SK-N-DZ (cell line): Measurements from ENCODE around the gene MIA2. TPM values are rescaled to one million over a fixed set of nuclear protein-coding genes. Genes with fewer than 3 reads are reported as not detected.
"Not testable (repeated sequence)": the region's sequence is repeated elsewhere in the genome, so short reads cannot be mapped to it uniquely, and the experiment has no call there.

Experiments
- DNase-seq: peaks from one replicate; pipeline ENCODE4 v3.0.0-alpha.2; 2015; ENCODE audit warnings: low spot score
- polyA plus RNA-seq, 2 experiments: library from polyadenylated mRNA; depleted of rRNA; stranded (reverse); fragments of >200 nt; gene quantifications; 2 replicates each; pipeline ENCODE4 v1.2.3, GENCODE V29; 2014

Gene MIA2
- 10.0 and 10.3 TPM in 2 replicates for polyA plus RNA-seq (2014; cell fraction: cytosol; rRNA removed)
- 6.5 and 8.6 TPM in 2 replicates for polyA plus RNA-seq (2014; cell fraction: nucleus; rRNA removed)

DNA sequence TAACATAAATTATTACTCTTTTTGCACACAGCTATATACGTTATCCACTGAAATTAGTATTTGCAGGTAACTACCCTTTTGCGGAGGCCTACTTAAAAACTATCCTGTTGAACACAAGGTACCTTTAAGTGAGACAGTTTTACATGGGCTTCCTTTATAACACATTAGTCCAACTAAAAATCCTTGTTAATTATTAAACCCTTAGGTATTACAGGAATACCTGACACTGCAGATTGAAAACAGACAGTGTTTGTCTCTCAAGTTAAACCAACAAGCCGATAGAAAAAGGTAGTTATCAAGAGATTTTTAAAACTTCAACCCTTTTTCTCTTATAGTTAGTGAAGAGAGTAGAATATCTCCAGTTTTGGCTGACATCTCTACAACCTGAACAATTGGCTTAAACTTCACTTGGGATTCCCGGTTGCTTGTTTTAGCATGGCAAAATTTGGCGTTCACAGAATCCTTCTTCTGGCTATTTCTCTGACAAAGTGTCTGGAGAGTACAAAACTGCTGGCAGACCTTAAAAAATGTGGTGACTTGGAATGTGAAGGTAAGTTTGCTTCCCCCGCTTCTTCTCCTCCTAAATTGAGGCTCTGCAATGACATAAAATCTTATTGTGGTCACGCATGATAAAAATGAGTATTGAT is at the start of gene MIA2:
Gene MIA2, plus strand, starts transcription at position 236 of the 647 bp plus-strand sequence. Its CDS starts 200 bp downstream, at position 436.
- no peak for DNase-seq

GRCh38 chr14:39184628-39185255 is 49.0 kb upstream of the MIA2 start:
- DNase-seq, result no peak

DNA sequence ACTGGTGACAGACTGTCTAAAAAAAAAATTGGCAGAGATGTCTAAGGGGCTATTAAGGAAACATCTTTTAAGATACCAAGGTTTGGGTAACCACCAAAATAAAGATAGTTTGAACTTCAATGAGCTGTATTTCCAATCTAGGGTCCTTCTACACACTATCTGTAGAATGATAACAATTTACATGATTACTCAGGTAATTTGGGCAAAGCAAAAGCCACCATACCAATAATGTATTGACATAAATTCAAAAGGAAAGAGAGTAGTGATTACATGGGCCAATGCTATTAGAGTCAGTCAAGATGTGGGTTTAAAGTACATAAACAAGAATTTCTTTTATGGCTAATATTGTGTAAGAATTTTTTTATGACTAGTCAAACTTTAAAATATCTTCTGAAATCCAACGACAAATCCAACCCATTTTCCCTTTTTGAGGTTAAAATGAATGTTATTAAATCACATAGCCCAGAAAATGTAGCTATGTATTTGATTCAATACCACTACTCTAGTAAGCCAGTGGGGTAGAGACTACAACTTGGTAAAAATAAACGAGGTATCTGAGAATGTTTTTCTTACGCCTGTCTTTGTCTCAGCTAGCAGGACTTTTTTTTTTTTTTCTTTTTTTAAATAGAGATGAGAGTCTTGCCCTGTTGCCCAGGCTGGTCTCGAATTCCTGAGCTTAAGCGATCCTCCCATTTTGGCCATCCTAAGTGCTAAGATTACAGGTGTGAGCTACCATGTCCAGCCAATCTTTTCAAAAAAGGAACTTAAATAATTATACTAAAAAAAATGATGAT is 48.3 kb upstream of the MIA2 start:
- no peak for DNase-seq

DNA sequence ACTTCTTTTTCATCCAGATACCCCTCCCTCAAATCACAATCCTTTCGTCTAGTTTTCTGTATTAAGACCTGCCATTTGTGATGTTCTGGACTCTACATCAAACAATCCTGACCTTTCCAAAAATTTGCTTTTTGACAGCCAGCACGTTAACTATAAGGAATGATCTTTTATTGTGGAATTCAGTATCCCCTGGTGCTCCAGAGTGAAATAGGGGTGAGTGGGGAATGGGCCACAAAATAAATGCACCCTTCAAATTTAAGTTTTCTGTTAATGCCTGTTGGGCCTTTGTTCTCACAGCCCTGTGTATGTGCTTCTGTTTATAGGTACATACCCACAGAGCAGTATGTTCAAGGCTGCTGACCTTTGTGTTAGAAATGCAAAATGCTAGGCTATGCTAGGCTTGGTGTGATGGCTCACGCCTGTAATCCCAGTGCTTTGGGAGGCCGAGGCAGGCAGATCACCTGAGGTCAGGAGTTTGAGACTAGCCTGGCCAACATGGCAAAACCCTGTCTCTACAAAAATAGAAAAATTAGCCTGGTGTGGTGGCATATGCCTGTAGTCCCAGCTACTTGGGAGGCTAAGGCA is 46.7 kb upstream of the MIA2 start:
- no peak for DNase-seq

DNA sequence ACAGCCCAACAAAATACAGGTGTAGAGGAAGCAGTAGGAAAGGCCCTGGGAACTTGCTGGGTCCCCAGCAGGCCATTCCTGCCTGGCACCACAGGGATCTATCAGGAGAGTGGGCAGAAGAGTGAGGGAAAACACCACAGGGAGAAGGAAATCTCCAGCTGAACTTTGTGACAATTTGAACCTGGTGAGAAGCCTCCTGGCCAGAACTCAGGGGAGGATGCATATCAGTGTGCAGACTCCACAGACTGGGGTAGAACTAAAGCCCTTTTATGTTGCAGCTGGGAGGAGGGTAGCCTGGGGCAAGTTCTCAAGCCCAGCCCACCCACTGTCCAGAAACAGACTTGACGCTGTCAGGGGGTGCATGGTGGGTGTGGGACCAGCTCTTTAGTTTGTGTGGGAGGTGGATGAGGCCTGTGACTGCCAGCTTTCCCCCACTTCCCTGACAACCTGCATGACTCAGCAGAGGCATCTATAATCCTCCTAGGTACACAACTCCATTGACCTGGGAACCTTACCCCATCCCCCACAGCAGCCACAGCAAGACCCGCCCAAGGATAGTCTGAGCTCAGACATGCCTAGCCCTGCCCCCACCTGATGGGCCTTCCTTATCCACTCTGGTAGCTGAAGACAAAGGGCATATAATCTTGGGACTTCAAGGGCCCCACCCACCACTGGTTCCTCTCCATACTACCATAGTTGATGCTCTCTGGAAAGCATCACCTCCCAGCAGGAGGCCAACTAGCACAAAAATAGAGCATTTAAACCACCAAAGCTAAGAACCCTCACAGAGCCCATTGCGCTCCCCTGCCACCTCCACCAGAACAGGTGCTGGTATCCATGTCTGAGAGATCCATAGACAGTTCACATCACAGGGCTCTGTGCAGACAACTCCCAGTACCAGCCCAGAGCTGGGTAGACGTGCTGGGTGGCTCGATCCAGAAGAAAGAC is 29.8 kb upstream of the MIA2 start:
- no peak for DNase-seq

DNA sequence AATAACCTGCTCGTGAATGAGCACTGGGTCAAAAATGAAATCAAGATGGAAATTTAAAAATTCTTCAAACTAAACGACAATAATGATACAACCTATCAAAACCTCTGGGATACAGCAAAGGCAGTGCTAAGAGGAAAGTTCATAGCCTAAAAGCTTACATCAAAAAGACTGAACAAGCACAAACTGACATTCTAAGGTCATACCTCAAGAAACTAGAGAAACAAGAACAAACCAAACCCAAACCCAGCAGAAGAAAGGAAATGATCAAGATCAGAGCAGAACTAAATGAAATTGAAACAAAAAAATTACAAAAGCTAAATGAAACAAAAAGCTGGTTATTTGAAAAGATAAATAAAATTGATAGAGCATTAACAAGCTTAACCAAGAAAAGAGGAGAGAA is 26.3 kb upstream of the MIA2 start:
- DNase-seq, result not testable (repeated sequence)

DNA sequence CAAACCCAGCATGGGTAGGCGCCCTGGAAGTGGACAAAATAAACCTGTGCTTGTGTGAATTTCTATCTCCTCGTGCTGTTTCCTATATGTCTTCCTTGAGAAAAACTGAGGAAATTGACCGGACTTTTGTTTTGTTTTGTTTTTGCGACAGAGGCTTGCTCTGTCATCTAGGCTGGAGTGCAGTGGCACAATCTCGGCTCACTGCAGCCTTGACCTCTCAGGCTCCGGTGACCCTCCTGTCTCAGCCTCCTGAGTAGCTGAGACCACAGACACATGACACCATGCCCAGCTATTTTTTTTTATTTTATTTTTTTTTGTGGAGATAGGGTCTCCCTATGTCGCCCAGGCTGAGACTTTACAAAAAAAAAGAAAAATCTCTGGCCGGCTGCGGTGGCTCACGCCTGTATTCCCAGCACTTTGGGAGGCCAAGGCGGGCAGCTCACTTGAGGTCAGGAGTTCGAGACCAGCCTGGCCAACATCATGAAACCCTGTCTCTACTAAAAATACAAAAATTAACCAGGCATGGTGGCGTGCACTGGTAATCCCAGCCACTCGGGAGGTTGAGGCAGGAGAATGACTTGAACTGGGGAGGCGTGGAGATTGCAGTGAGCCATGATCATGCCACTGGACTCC is 22.5 kb upstream of the MIA2 start:
- no peak for DNase-seq

- no peak for DNase-seq
Measured at GRCh38 chr14:39212034-39212433, 21.7 kb upstream of the MIA2 start.

DNA sequence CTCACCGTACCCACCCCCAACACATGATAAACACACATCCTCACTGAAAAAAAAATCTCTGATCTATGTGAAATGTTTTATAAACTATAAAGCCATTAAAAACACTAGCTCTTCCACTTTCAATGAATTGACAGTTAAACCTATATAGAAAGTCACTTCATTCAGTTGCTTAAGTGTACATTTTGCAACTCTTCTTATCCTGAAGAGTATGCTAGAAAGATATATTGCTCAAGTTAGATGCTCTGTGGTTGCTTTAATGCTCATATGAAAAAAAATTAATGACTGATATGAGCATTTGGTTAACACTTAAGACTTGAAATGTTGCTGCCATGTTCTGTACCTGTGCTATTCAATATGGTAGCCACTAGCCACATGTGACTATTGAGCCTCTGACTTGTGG is 21.0 kb upstream of the MIA2 start:
- no peak for DNase-seq

DNA sequence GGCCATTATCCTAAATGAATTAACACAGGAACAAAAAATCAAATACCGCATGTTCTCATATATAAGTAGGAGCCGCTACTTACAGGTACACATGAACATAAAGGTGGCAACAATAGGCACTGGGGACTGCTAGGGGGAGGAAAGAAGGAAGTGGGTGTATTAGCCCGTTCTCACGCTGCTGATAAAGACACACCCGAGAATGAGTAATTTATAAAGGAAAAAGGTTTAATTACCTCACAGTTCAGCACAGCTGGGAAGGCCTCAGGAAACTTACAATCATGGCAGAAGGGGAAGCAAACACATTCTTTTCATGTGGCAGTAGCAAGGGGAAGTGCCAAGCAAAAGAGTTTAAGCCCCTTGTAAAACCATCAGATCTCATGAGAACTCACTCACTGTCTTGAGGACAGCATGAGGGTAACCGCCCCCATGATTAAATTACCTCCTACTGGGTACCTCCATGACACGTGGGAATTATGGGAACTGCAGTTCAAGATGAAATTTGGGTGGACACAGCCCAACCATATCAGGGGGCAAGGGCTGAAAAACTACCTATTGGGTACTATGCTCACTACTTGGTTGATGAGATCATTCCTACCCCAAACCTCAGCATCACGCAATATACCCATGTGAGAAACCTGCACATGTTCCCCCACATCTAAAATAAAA is 16.4 kb upstream of the MIA2 start:
- no peak for DNase-seq

- no peak for DNase-seq
Measured at GRCh38 chr14:39218171-39218769, 15.4 kb upstream of the MIA2 start.

- no peak for DNase-seq
Measured at GRCh38 chr14:39219075-39219499, 14.6 kb upstream of the MIA2 start.

DNA sequence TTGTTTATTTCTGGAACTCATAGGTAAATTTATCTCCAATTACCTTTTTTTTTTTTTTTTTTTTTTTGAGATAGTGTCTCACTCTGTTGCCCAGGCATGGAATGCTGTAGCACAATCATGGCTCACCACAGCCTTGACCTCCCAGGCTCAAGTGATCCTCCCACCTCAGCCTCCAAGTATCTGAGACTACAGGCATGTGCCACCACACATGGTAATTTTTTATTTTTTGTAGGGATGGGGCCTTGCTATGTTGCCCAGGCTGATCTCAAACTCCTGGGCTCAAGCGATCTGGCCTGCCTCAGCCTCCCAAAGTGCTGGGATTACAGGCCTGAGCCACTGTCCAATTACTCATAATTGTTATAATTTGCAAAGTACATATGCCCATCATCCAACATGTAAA is 13.2 kb upstream of the MIA2 start:
- DNase-seq, result not testable (repeated sequence)

GRCh38 chr14:39228044-39228443 is 5.7 kb upstream of the MIA2 start:
- DNase-seq, result no peak

GRCh38 chr14:39228509-39229221 is 5.0 kb upstream of the MIA2 start:
- DNase-seq, result no peak

DNA sequence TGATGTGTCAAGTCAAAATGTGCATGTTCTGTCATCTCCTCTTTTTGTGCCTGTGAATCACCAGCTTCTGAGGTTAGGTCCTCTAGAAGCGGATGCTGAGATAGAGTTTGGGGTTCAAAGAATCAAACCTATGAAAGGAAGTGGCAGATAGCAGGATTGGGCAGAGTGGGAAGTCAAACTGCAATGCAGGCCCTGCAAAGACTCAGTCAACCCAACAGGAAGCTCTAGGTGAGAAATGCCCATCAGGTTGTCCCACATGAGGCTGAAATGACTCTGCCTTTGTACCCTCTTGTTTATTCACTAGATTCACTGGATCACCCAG is 4.5 kb upstream of the MIA2 start:
- DNase-seq, result no peak

DNA sequence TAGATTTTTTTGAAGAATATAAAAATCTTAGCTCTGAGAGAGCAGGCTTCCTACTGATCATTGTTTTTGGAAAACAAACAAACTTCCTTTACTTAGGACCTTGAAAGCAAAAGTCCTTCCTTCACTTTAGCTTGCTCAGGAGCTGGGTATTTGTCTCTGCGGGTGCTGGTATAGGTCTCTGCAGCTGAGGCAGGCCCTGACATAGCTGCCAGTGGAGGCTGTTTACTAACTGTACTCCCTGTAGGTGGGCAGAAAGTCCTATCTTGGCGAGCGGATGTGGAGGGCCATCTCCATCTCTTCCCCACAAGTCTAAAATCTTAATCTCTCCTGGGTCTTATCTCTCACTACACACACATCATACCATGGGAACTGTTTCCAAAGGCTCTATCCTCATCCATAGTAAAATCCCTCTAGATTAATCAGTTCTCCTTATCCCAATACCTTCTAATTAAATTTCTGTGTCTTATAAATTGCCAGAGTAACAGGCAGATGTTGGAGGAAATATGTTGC is 4.1 kb upstream of the MIA2 start:
- no peak for DNase-seq

GRCh38 chr14:39230416-39231035 is 3.2 kb upstream of the MIA2 start:
- no peak for DNase-seq
